HG03097 (cell line): Measurements from ENCODE around the gene KRTAP20-2.

Experiments
- ATAC-seq: cut with Tn5 transposase; IDR thresholded peaks from one replicate; pipeline ENCODE4 v1.9.1; 2021; ENCODE audit not compliant: unreplicated experiment, low FRiP score

KRTAP20-2 gene

GRCh38 chr21:30634906-30635305, at the start of gene KRTAP20-2:
TSS of gene KRTAP20-2 (plus strand) at chr21:30635206. CDS start at chr21:30635264, 58 bp downstream.
- ATAC-seq: no peak

GRCh38 chr21:30590297-30590696, 44.7 kb upstream of the KRTAP20-2 start, which contains the start of gene KRTAP22-2:
TSS of gene KRTAP22-2 (minus strand) at chr21:30590397.
- ATAC-seq: no peak

- no peak for ATAC-seq
Measured at GRCh38 chr21:30592140-30592539, 42.9 kb upstream of the KRTAP20-2 start, which contains the start of gene KRTAP6-3. TSS of gene KRTAP6-3 (plus strand) at chr21:30592440. CDS start at chr21:30592446, 6 bp downstream.

GRCh38 chr21:30598802-30599201, 36.2 kb upstream of the KRTAP20-2 start, which contains the start of gene KRTAP6-2:
TSS of gene KRTAP6-2 (minus strand) at chr21:30598902. CDS start at chr21:30598874, 28 bp downstream.
- no peak for ATAC-seq

- ATAC-seq: no peak
Measured at GRCh38 chr21:30600787-30601186, 34.2 kb upstream of the KRTAP20-2 start, which contains the start of gene KRTAP22-1. TSS of gene KRTAP22-1 (plus strand) at chr21:30601087.

DNA sequence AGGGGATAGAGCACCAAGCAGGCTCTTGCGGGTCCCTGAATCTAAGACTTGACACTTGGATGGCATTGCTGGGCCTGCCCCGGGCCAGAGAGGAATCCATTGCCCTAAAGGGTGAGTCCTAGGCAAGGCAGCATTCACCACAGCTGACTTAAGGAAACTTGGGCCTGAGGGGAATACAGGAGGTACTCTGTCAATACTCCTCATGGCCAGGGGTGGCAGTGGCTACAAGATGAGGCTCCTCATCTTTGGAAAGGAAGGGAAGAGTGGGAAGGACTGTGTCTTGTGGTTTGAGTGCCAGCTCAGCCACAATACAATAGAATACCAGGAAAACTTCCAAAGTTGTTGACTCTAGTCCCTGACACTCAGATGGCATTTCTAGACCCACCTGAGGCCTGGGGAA, 29.0 kb upstream of the KRTAP20-2 start:
- no peak for ATAC-seq

GRCh38 chr21:30612132-30612531, 22.9 kb upstream of the KRTAP20-2 start:
- ATAC-seq: no peak

DNA sequence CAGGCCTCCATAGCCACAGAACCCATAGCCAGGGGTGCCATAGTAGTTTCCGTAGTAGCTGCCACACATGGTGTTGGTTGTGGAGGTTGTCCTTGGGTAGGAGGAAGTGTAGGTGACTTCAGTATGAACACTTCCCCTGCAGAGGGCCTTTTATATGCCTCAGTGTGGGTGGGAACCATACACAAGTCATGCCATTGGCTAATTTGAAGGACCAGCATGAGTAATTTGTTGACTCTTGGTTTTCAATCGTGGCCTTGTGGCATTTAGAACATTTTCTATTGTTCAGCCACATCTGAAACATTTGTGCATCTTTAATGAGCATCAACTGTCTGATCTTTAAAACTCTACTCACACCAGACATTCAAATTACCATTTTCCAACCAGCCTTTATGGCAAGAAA, 21.2 kb upstream of the KRTAP20-2 start, which contains the start of gene KRTAP6-1:
Gene KRTAP6-1, minus strand, starts transcription at position 95 of the 400 bp plus-strand sequence. Its CDS starts 26 bp downstream, at position 69.
- ATAC-seq: no peak

- no peak for ATAC-seq
Measured at GRCh38 chr21:30615199-30615598, 19.8 kb upstream of the KRTAP20-2 start.

GRCh38 chr21:30616125-30616524, 18.9 kb upstream of the KRTAP20-2 start, which contains the start of gene KRTAP20-1:
TSS of gene KRTAP20-1 (plus strand) at chr21:30616425. CDS start at chr21:30616455, 30 bp downstream.
- no peak for ATAC-seq

DNA sequence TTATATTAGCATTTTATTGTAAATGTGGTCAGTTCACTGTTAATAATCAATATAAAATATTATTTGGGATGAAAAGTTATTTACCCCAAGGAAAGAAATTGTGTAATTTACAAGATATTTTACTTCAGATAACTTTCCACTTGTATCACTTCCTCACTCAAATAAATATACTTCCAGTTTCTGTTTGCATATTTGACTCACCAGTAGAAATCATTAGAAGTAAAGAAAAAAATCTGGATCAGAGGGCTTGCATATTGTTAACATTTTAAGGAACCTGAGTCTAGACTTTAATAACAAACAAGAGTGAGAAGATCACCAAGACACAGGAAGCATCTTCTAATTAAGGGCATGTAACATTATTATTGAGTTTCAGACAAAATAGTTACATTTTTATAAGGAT, 14.9 kb upstream of the KRTAP20-2 start:
- no peak for ATAC-seq

GRCh38 chr21:30620522-30620921, 14.5 kb upstream of the KRTAP20-2 start, which contains the start of gene KRTAP20-4:
TSS of gene KRTAP20-4 (plus strand) at chr21:30620627.
- ATAC-seq: no peak

- ATAC-seq: no peak
Measured at GRCh38 chr21:30623362-30623761, 11.6 kb upstream of the KRTAP20-2 start.

- no peak for ATAC-seq
Measured at GRCh38 chr21:30625449-30626165, 9.4 kb upstream of the KRTAP20-2 start.

GRCh38 chr21:30628109-30628508, 6.9 kb upstream of the KRTAP20-2 start:
- ATAC-seq: no peak

DNA sequence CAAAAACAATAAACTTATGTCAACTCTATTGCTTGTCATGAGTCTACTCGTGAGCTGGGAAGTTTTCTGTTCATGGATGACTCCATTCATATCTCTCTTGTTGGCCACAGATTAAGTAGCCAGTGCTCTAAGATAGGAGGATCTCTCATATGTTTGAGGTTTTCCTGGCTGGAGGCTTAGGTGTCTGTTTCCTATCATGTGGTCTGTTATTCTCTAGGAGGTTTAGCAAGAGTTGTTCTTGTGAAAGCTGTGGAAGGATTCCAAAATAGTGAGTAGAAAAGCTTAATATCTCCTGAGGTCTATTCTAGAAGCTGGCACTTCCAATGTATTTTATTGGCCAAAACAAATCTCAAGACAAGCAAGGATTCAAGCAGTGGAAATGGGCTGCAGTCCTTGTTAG, 5.8 kb upstream of the KRTAP20-2 start:
- no peak for ATAC-seq

DNA sequence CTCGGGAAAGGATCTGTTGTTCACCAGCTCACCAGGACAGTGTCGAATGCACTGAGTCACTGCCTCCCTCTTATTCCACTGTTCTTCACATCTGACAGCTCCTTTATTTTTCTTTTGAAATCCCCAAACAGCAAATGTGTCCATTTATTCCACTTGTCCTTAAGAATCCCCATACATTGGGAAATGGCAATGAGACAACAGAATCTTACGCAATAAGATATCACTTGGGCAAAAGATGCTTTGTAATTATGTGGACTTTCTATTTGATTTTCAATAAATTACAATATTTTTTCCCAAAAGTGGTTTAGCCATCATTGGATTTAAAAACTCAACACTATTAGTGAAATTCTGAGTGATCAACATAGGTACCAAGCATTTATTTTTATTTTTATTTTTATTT, 3.7 kb downstream of the KRTAP20-2 start:
- ATAC-seq: no peak

- ATAC-seq: no peak
Measured at GRCh38 chr21:30642564-30642963, 7.6 kb downstream of the KRTAP20-2 start, which contains the start of gene KRTAP20-3. TSS of gene KRTAP20-3 (plus strand) at chr21:30642864.

DNA sequence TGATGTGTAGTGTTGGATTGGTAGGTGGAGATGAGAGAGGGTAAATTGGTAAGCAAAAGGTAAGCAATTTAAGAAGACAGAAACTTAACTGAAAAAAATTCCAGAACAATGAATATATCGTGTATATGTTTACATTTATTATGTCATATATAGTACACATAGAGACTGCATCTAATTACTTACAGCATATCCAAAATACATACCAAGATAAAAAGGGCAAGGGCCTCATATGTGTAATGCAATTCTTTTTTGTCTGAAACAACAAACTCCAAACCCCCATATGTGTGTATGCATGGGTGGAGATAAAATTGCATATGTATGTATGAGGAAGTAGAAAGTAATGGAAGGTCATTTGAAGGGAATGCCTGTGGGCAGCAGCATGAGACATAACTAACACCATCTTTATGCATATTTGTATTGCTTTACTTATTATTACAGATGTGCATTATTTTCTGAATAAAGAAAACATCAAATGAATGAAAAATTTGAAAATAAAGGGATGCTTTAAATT, 12.0 kb downstream of the KRTAP20-2 start:
- ATAC-seq: no peak

DNA sequence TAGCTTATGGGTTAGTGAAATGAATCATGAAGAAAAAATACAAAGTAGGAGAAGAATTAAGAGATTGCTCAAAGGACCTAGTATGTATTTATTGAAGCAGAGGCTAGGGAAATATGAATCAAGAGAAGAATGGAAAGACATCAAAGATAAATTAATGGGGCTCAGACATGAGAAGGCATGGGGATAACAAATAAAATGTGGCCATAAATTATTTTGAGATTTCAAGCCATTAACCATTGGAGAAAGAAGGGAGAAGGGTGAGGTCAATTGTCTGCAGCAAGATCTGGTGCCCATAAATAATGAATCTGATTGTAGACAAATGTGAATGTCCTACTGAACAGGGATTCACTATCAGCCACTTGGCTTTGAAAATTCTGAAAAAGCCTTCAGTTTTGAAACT, 17.9 kb downstream of the KRTAP20-2 start:
- ATAC-seq: no peak

DNA sequence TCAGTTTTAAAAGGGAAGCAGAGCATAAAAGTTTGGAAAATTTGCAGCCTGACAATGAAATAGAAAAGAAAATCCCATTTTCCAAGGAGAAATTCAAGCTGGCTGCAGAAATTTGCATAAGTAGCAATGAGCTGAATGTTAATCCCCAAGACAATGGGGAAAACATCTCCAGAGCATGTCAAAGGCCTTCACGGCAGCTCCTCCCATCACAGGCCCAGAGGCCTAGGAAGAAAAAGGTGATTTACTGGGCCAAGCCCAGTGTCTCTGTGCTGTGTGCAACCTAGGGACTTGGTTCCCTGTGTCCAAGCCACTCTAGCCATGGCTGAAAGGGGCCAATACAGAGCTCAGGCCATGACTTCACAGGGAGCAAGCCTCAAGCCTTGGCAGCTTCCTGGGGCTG, 33.8 kb downstream of the KRTAP20-2 start:
- ATAC-seq: no peak
